MM.1S (cell line): Measurements from ENCODE around the gene FKBP1A.

Experiments
- DNase-seq: peaks from one replicate; pipeline ENCODE4 v3.0.0-alpha.2; 2015
- H2AFZ ChIP-seq: fragments of 300-600 bp; sonication (generic); 2 replicates; pipeline ENCODE4 v1.6.0; 2016; ENCODE audit warnings: antibody characterized with exemption, low read length
- H3F3A ChIP-seq: fragments of 300-600 bp; sonication (generic); 2 replicates; pipeline ENCODE4 v1.6.1; 2016; ENCODE audit warnings: mild to moderate bottlenecking, antibody characterized with exemption, low read length, moderate library complexity, mixed read lengths; ENCODE audit not compliant: insufficient read depth
- H3K27ac ChIP-seq: fragments of 300-600 bp; sonication (generic); 2 replicates; pipeline ENCODE4 v1.5.1; 2016; ENCODE audit warnings: mild to moderate bottlenecking, low read length
- H3K27me3 ChIP-seq: fragments of 300-600 bp; sonication (generic); replicated peaks from 2 replicates; pipeline ENCODE4 v1.6.0; 2016; ENCODE audit warnings: low read length; ENCODE audit not compliant: insufficient read depth
- H3K36me3 ChIP-seq: fragments of 300-600 bp; sonication (generic); replicated peaks from 2 replicates; pipeline ENCODE4 v1.6.1; 2016; ENCODE audit warnings: mild to moderate bottlenecking, low read length, mixed read lengths; ENCODE audit not compliant: insufficient read depth
- H3K4me1 ChIP-seq: fragments of 300-600 bp; sonication (generic); 2 replicates; pipeline ENCODE4 v1.6.1; 2016; ENCODE audit warnings: low read length, mixed read lengths
- H3K4me2 ChIP-seq: fragments of 300-600 bp; sonication (generic); 2 replicates; pipeline ENCODE4 v1.6.0; 2016; ENCODE audit warnings: low read depth, low read length
- H3K4me3 ChIP-seq: fragments of 300-600 bp; sonication (generic); 2 replicates; pipeline ENCODE4 v1.5.1; 2016; ENCODE audit warnings: low read length, mixed read lengths
- H3K79me2 ChIP-seq: fragments of 300-600 bp; sonication (generic); 2 replicates; pipeline ENCODE4 v1.6.1; 2016; ENCODE audit warnings: mixed run types, low read length, mixed read lengths
- H3K9ac ChIP-seq: fragments of 300-600 bp; sonication (generic); 2 replicates; pipeline ENCODE4 v1.6.1; 2016; ENCODE audit warnings: low read length, mixed read lengths
- H3K9me2 ChIP-seq: fragments of 300-600 bp; sonication (generic); replicated peaks from 2 replicates; pipeline ENCODE4 v1.6.1; 2016; ENCODE audit warnings: mild to moderate bottlenecking, low read length, mixed read lengths; ENCODE audit not compliant: insufficient read depth
- H3K9me3 ChIP-seq: fragments of 300-600 bp; sonication (generic); replicated peaks from 2 replicates; pipeline ENCODE4 v1.6.1; 2016; ENCODE audit warnings: mild to moderate bottlenecking, low read length, mixed read lengths; ENCODE audit not compliant: insufficient read depth
- H4K20me1 ChIP-seq: fragments of 300-600 bp; sonication (generic); 2 replicates; pipeline ENCODE4 v1.6.1; 2016; ENCODE audit warnings: mild to moderate bottlenecking, low read length, moderate library complexity, mixed read lengths; ENCODE audit not compliant: insufficient read depth
- EZH2 ChIP-seq: fragments of 300-600 bp; sonication (generic); optimal IDR thresholded peaks from 2 replicates; pipeline ENCODE3; 2017; ENCODE audit warnings: low read depth, mild to moderate bottlenecking, antibody characterized with exemption, low read length, mixed read lengths
- EZH2phosphoT487 ChIP-seq: fragments of 300-600 bp; sonication (generic); IDR thresholded peaks from 2 replicates; pipeline ENCODE4 v1.6.1; 2018; ENCODE audit warnings: antibody characterized with exemption, low read length
- TF ChIP-seq, protein P1 (sequence below): fragments of 300-600 bp; sonication (generic); IDR thresholded peaks from 2 replicates; pipeline ENCODE4 v1.5.1; 2016; ENCODE audit warnings: antibody characterized with exemption, low read length, mixed read lengths

Gene FKBP1A

DNA sequence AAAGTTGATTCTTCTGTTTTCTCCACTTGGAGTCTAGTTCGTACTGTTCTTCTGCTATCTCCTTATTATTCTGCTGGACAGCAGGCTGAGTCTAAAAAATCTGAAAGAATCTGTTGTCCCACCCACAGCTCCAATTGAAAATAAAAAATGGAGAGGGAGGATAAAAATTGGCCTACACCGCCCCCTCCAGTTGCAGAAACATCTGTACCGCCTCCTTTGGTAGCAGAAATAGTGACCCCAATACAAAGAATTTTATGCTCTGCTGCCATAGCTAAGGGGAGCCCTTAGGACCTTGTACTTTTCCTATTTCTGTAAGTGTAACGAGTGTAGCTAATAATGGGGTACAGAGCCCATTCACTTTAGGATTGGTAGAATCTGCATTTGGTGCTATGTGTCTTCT lies 4.9 kb upstream of the FKBP1A start:
- Histone ChIP-seq H3K4me3 (no peak overlapping the region), H3K27ac (no peak overlapping the region)
- TF ChIP-seq EZH2phosphoT487 (no peak), EZH2 (no peak)
- TF ChIP-seq, protein P1, sequence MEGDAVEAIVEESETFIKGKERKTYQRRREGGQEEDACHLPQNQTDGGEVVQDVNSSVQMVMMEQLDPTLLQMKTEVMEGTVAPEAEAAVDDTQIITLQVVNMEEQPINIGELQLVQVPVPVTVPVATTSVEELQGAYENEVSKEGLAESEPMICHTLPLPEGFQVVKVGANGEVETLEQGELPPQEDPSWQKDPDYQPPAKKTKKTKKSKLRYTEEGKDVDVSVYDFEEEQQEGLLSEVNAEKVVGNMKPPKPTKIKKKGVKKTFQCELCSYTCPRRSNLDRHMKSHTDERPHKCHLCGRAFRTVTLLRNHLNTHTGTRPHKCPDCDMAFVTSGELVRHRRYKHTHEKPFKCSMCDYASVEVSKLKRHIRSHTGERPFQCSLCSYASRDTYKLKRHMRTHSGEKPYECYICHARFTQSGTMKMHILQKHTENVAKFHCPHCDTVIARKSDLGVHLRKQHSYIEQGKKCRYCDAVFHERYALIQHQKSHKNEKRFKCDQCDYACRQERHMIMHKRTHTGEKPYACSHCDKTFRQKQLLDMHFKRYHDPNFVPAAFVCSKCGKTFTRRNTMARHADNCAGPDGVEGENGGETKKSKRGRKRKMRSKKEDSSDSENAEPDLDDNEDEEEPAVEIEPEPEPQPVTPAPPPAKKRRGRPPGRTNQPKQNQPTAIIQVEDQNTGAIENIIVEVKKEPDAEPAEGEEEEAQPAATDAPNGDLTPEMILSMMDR = no peak

DNA sequence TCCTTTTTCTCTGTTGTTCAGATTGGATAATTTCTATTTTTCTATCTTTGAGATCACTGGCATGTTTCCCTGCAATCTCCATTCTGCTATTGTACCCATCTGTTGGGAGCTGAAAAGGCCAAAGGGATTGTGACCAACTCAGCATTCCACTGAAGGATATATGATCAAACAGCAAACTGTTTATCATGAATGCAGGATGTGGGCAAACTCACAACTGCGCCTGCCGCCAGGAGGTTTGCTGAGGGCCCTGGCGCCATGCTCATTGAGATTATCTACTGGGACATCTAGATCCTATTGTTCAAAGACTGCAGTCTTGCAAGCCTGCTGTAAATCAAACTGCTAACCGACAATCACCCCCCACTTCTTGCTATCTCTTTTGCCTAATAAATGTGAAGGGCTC lies 3.8 kb upstream of the FKBP1A start:
- no peaks in the 10 kb centered on the region for H3K9me2 ChIP-seq
- H3K9ac ChIP-seq = no peak overlapping the region
- peaks cover 6% of the 10 kb centered on the region; the same call in 1 of the 2 replicates for H3K4me1 ChIP-seq
- peaks cover 37% of the 10 kb centered on the region for H3K27me3 ChIP-seq
- H2AFZ ChIP-seq = no peak overlapping the region
- no peak overlapping the region for H3K4me3 ChIP-seq
- H3F3A ChIP-seq = no peaks in the 10 kb centered on the region
- H3K4me2 ChIP-seq = no peak overlapping the region
- no peak for DNase-seq
- no peaks in the 10 kb centered on the region for H3K9me3 ChIP-seq
- H4K20me1 ChIP-seq = no peaks in the 10 kb centered on the region
- H3K27ac ChIP-seq = no peak overlapping the region
- H3K79me2 ChIP-seq = peaks cover 9% of the 10 kb centered on the region
- H3K36me3 ChIP-seq = no peaks in the 10 kb centered on the region
- TF ChIP-seq EZH2phosphoT487 (no peak), EZH2 (no peak)
- TF ChIP-seq, protein P1 = no peak

More for the DNA sequence above, 4.9 kb upstream of the FKBP1A start:
- Histone ChIP-seq H3K27me3 (peaks cover 37% of the 10 kb centered on the region), H2AFZ (no peak overlapping the region), H3K36me3 (no peaks in the 10 kb centered on the region), H3K4me2 (no peak overlapping the region), H3F3A (no peaks in the 10 kb centered on the region), H3K4me1 (peaks cover 5% of the 10 kb centered on the region; the same call in 1 of the 2 replicates), H3K9ac (no peak overlapping the region), H3K9me2 (no peaks in the 10 kb centered on the region), H3K9me3 (no peaks in the 10 kb centered on the region), H3K79me2 (no peaks in the 10 kb centered on the region), H4K20me1 (no peaks in the 10 kb centered on the region)
- no peak for DNase-seq

DNA sequence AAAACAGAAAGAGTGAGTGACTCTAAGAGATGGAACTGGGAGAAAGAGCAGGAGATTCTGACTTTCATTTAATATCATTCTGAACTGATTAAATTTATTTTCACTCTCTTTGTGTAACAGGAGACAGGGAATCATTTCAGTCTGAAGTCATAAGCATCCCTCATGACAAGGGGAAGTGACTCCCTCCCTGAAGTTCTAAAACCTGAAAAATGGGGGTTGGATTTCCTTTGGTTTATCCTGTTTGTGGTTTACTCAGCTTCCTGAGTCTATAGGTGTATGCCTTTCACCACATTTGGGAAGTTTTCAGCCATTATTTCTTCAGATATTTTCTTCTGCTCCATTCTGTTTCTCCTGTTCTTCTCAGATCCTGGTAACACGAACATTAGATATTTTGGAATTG lies 3.4 kb upstream of the FKBP1A start:
- DNase-seq = no peak
- TF ChIP-seq EZH2 = no peak
- TF ChIP-seq, protein P1 = no peak
- no peak for TF ChIP-seq EZH2phosphoT487
- Histone ChIP-seq H3K9me3 (no peaks in the 10 kb centered on the region), H3K4me2 (no peak overlapping the region), H3F3A (no peaks in the 10 kb centered on the region), H3K79me2 (peaks cover 13% of the 10 kb centered on the region), H2AFZ (no peak overlapping the region), H3K36me3 (no peaks in the 10 kb centered on the region), H3K27ac (no peak overlapping the region), H3K9me2 (no peaks in the 10 kb centered on the region), H3K4me3 (no peak overlapping the region), H3K4me1 (peaks cover 9% of the 10 kb centered on the region; the same call in 1 of the 2 replicates), H3K9ac (no peak overlapping the region), H4K20me1 (no peaks in the 10 kb centered on the region), H3K27me3 (peaks cover 37% of the 10 kb centered on the region)
